ENCODE measurements around the gene OSBPL2. TPM values are rescaled to one million over a fixed set of nuclear protein-coding genes. Genes with fewer than 3 reads are reported as not detected.

Gene OSBPL2
- total RNA-seq, 1 experiment from 2014 or later = 49.5 TPM

- H3K4me3 Mint-ChIP-seq = no peak overlapping the region
- ATAC-seq = no peak
- H3K4me1 Mint-ChIP-seq = no peaks in the 10 kb centered on the region
- POLR2A ChIA-PET = interaction anchor here (1.0 kb wide), 1 partner anchor 17 kb away, joined by 3 read pairs; no protein-coding TSS in a partner anchor
- no peaks in the 10 kb centered on the region for H3K9me3 Mint-ChIP-seq
- peaks cover 34% of the 10 kb centered on the region for H3K36me3 Mint-ChIP-seq
- no peaks in the 10 kb centered on the region for H3K27me3 Mint-ChIP-seq (ENCODE audit: low read depth)
- TF ChIP-seq ETV6 (CRISPR knock-in tag; IDR thresholded peaks at IDR 0.05) (no peak), ATF1 (CRISPR knock-in tag; IDR thresholded peaks at IDR 0.05) (no peak), ZNF263 (CRISPR knock-in tag; IDR thresholded peaks at IDR 0.05; ENCODE audit: low read depth) (no peak), RELA (CRISPR knock-in tag; IDR thresholded peaks at IDR 0.05; ENCODE audit: borderline replicate concordance) (no peak), FOXJ3 (CRISPR knock-in tag; IDR thresholded peaks at IDR 0.05; ENCODE audit: borderline replicate concordance) (no peak), MLX (CRISPR knock-in tag; IDR thresholded peaks at IDR 0.05) (no peak), TEAD1 (CRISPR knock-in tag; IDR thresholded peaks at IDR 0.05) (no peak), CREB1 (CRISPR knock-in tag; IDR thresholded peaks at IDR 0.05) (no peak), NR2C2 (CRISPR knock-in tag; IDR thresholded peaks at IDR 0.05) (no peak), TEAD4 (CRISPR knock-in tag; IDR thresholded peaks at IDR 0.05) (no peak)
- TF ChIP-seq, protein P1, sequence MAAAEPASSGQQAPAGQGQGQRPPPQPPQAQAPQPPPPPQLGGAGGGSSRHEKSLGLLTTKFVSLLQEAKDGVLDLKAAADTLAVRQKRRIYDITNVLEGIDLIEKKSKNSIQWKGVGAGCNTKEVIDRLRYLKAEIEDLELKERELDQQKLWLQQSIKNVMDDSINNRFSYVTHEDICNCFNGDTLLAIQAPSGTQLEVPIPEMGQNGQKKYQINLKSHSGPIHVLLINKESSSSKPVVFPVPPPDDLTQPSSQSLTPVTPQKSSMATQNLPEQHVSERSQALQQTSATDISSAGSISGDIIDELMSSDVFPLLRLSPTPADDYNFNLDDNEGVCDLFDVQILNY (CRISPR knock-in tag; IDR thresholded peaks at IDR 0.05) = no peak
- TF ChIP-seq, protein P2, sequence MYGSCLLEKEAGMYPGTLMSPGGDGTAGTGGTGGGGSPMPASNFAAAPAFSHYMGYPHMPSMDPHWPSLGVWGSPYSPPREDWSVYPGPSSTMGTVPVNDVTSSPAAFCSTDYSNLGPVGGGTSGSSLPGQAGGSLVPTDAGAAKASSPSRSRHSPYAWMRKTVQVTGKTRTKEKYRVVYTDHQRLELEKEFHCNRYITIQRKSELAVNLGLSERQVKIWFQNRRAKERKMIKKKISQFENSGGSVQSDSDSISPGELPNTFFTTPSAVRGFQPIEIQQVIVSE (CRISPR knock-in tag; IDR thresholded peaks at IDR 0.05; ENCODE audit: borderline replicate concordance) = no peak
- H3K27ac Mint-ChIP-seq = no peak overlapping the region
- DNase-seq (ENCODE audit: low spot score) = no peak
- CTCF ChIA-PET = no interaction called here
Measured at GRCh38 chr20:62291251-62292066, 53.1 kb downstream of the OSBPL2 start.

- TF ChIP-seq FOXJ3 (CRISPR knock-in tag; IDR thresholded peaks at IDR 0.05; ENCODE audit: borderline replicate concordance) = no peak
- DNase-seq (ENCODE audit: low spot score) (no peak), ATAC-seq (no peak)
- POLR2A ChIA-PET = interaction anchor here (1.0 kb wide), 1 partner anchor 17 kb away, joined by 3 read pairs; no protein-coding TSS in a partner anchor
- Mint-ChIP-seq H3K27me3 (ENCODE audit: low read depth) (no peaks in the 10 kb centered on the region), H3K4me3 (no peak overlapping the region), H3K4me1 (no peaks in the 10 kb centered on the region), H3K27ac (no peak overlapping the region), H3K9me3 (no peaks in the 10 kb centered on the region), H3K36me3 (peaks cover 30% of the 10 kb centered on the region)
- CTCF ChIA-PET = interaction anchor here (0.9 kb wide), 1 partner anchor 10 kb away, joined by 3 read pairs; the partner anchor contains the start of gene ADRM1
Measured at GRCh38 chr20:62292108-62292507, 53.8 kb downstream of the OSBPL2 start.

- no peaks in the 10 kb centered on the region for H3K27me3 Mint-ChIP-seq (ENCODE audit: low read depth)
- H3K36me3 Mint-ChIP-seq = peaks cover 30% of the 10 kb centered on the region
- no peaks in the 10 kb centered on the region for H3K4me1 Mint-ChIP-seq
- ATAC-seq = no peak
- no peak for DNase-seq (ENCODE audit: low spot score)
- no peak overlapping the region for H3K4me3 Mint-ChIP-seq
- ChIA-PET CTCF (interaction anchor here (0.9 kb wide), 1 partner anchor 9 kb away, joined by 3 read pairs; the partner anchor contains the start of gene ADRM1), POLR2A (no interaction called here)
- H3K9me3 Mint-ChIP-seq = no peaks in the 10 kb centered on the region
- H3K27ac Mint-ChIP-seq = no peak overlapping the region
- TF ChIP-seq NFYB (CRISPR knock-in tag; conservative IDR thresholded peaks at IDR 0.05; ENCODE audit: low read depth) (no peak), ZBTB21 (CRISPR knock-in tag; IDR thresholded peaks at IDR 0.05; ENCODE audit: borderline replicate concordance) (no peak), ZNF317 (CRISPR knock-in tag; IDR thresholded peaks at IDR 0.05; ENCODE audit: borderline replicate concordance, low read depth) (no peak), JAZF1 (CRISPR knock-in tag; IDR thresholded peaks at IDR 0.05) (no peak), NR1H2 (CRISPR knock-in tag; IDR thresholded peaks at IDR 0.05) (no peak), ATF6 (CRISPR knock-in tag; IDR thresholded peaks at IDR 0.05) (no peak), ZNF138 (CRISPR knock-in tag; conservative IDR thresholded peaks at IDR 0.05) (no peak), MAX (CRISPR knock-in tag; IDR thresholded peaks at IDR 0.05) (no peak), FOXK1 (CRISPR knock-in tag; IDR thresholded peaks at IDR 0.05) (no peak)
- TF ChIP-seq, protein P3, sequence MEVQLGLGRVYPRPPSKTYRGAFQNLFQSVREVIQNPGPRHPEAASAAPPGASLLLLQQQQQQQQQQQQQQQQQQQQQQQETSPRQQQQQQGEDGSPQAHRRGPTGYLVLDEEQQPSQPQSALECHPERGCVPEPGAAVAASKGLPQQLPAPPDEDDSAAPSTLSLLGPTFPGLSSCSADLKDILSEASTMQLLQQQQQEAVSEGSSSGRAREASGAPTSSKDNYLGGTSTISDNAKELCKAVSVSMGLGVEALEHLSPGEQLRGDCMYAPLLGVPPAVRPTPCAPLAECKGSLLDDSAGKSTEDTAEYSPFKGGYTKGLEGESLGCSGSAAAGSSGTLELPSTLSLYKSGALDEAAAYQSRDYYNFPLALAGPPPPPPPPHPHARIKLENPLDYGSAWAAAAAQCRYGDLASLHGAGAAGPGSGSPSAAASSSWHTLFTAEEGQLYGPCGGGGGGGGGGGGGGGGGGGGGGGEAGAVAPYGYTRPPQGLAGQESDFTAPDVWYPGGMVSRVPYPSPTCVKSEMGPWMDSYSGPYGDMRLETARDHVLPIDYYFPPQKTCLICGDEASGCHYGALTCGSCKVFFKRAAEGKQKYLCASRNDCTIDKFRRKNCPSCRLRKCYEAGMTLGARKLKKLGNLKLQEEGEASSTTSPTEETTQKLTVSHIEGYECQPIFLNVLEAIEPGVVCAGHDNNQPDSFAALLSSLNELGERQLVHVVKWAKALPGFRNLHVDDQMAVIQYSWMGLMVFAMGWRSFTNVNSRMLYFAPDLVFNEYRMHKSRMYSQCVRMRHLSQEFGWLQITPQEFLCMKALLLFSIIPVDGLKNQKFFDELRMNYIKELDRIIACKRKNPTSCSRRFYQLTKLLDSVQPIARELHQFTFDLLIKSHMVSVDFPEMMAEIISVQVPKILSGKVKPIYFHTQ (CRISPR knock-in tag; IDR thresholded peaks at IDR 0.05) = no peak
Measured at GRCh38 chr20:62293111-62293784, 54.9 kb downstream of the OSBPL2 start.

Data from WTC11 (cell line).